Activated CD8-positive, alpha-beta memory T cell treated with anti-CD3 and anti-CD28 coated beads for 36 hours (primary cell): Measurements from ENCODE around the gene SUCNR1. TPM values are rescaled to one million over a fixed set of nuclear protein-coding genes. Genes with fewer than 3 reads are reported as not detected.
"Not testable (repeated sequence)": the region's sequence is repeated elsewhere in the genome, so short reads cannot be mapped to it uniquely, and the experiment has no call there.

Experiments
- CTCF ChIA-PET: fragments of 350-600 bp; sonication (Branson Sonifier 250); formaldehyde crosslinking; loops from one replicate; lab custom pipeline; 2021; ENCODE audit warnings: antibody characterized with exemption; lab: Charles Lee
- POLR2A ChIA-PET: fragments of 350-600 bp; sonication (Branson Sonifier 250); formaldehyde crosslinking; loops from one replicate; lab custom pipeline; 2021; ENCODE audit warnings: antibody characterized with exemption; lab: Charles Lee
- total RNA-seq, 2 experiments: library from RNA; stranded (reverse); gene quantifications; one replicate each; pipeline ENCODE4 v1.2.3, GENCODE V29; 2021

Gene SUCNR1
- total RNA-seq, 2 experiments from 2014 or later: 0.04 TPM; not detected in 1

GRCh38 chr3:151898564-151899261, 25.3 kb downstream of the SUCNR1 start:
- POLR2A ChIA-PET, CTCF ChIA-PET: not testable (repeated sequence)

GRCh38 chr3:151899996-151900395, 26.6 kb downstream of the SUCNR1 start:
- CTCF ChIA-PET: no interaction called here
- POLR2A ChIA-PET: no interaction called here

GRCh38 chr3:151900460-151900859, 27.0 kb downstream of the SUCNR1 start:
- ChIA-PET POLR2A (no interaction called here), CTCF (no interaction called here)

- CTCF ChIA-PET: no interaction called here
- POLR2A ChIA-PET: no interaction called here
Observed at GRCh38 chr3:151900884-151901643, 27.6 kb downstream of the SUCNR1 start.

- ChIA-PET CTCF (no interaction called here), POLR2A (no interaction called here)
Observed at GRCh38 chr3:151901644-151902285, 28.3 kb downstream of the SUCNR1 start.

- ChIA-PET CTCF (no interaction called here), POLR2A (no interaction called here)
Observed at GRCh38 chr3:151903501-151903991, 30.1 kb downstream of the SUCNR1 start.

- CTCF ChIA-PET: no interaction called here
- POLR2A ChIA-PET: no interaction called here
Observed at GRCh38 chr3:151905647-151906046, 32.2 kb downstream of the SUCNR1 start.

- POLR2A ChIA-PET: no interaction called here
- CTCF ChIA-PET: no interaction called here
Observed at GRCh38 chr3:151906751-151907150, 33.3 kb downstream of the SUCNR1 start.

- ChIA-PET POLR2A (no interaction called here), CTCF (no interaction called here)
Observed at GRCh38 chr3:151908399-151908798, 35.0 kb downstream of the SUCNR1 start.

GRCh38 chr3:151909681-151910405, 36.4 kb downstream of the SUCNR1 start:
- POLR2A ChIA-PET: no interaction called here
- CTCF ChIA-PET: no interaction called here

GRCh38 chr3:151911462-151911861, 38.0 kb downstream of the SUCNR1 start:
- CTCF ChIA-PET: no interaction called here
- POLR2A ChIA-PET: no interaction called here

- ChIA-PET POLR2A (no interaction called here), CTCF (no interaction called here)
Observed at GRCh38 chr3:151912028-151912427, 38.6 kb downstream of the SUCNR1 start.

- ChIA-PET CTCF (interaction anchor here (1.0 kb wide), 1 partner anchor 448 kb away, joined by 3 read pairs; no protein-coding TSS in a partner anchor), POLR2A (no interaction called here)
Observed at GRCh38 chr3:151916781-151917180, 43.3 kb downstream of the SUCNR1 start.

- POLR2A ChIA-PET: no interaction called here
- CTCF ChIA-PET: interaction anchor here (0.9 to 1.4 kb wide), 3 partner anchors 450 to 483 kb away, joined by 3 to 4 read pairs (median 3); no protein-coding TSS in a partner anchor
Observed at GRCh38 chr3:151918253-151919029, 45.0 kb downstream of the SUCNR1 start.

- POLR2A ChIA-PET: no interaction called here
- CTCF ChIA-PET: interaction anchor here (0.9 to 1.4 kb wide), 3 partner anchors 451 to 484 kb away, joined by 3 to 4 read pairs (median 3); no protein-coding TSS in a partner anchor
Observed at GRCh38 chr3:151919030-151919328, 45.5 kb downstream of the SUCNR1 start.

GRCh38 chr3:151919446-151919845, 46.0 kb downstream of the SUCNR1 start:
- ChIA-PET POLR2A (no interaction called here), CTCF (interaction anchor here (1.1 to 1.4 kb wide), 3 partner anchors 12 to 484 kb away, joined by 3 to 4 read pairs (median 3); no protein-coding TSS in a partner anchor)

- ChIA-PET CTCF (no interaction called here), POLR2A (no interaction called here)
Observed at GRCh38 chr3:151923901-151924300, 50.5 kb downstream of the SUCNR1 start.

- POLR2A ChIA-PET: no interaction called here
- CTCF ChIA-PET: no interaction called here
Observed at GRCh38 chr3:151924753-151925152, 51.3 kb downstream of the SUCNR1 start.

- POLR2A ChIA-PET: no interaction called here
- CTCF ChIA-PET: no interaction called here
Observed at GRCh38 chr3:151925419-151925818, 52.0 kb downstream of the SUCNR1 start.
